ENCODE results near the gene ATP6V1E1. TPM values are rescaled to one million over a fixed set of nuclear protein-coding genes. Genes with fewer than 3 reads are reported as not detected.

The ATP6V1E1 gene
- total and polyA plus RNA-seq, 10 of the 15 experiments (the other 5 are each of a cell fraction or from before 2014, with no cell fraction given) = 66.7 to 128 (median 87.9) TPM

GRCh38 chr22:17665854-17666253, 37.3 kb upstream of the ATP6V1E1 start:
- no peak overlapping the region for H3K9ac ChIP-seq (ENCODE audit: control insufficient read depth, insufficient read depth, low read length)
- peaks cover 12% of the 10 kb centered on the region; the same call in 2 of the 3 replicates for H3K9me3 ChIP-seq (replicated peaks; ENCODE audit: control insufficient read depth, insufficient read depth, low read length)
- H3K27ac ChIP-seq (ENCODE audit: control insufficient read depth, insufficient read depth) = no peak overlapping the region
- in situ Hi-C loops (cut with MboI) = no loop called here
- no peak overlapping the region for H2AFZ ChIP-seq (ENCODE audit: control insufficient read depth, low read depth, low read length)
- FAIRE-seq (no peak), DNase-seq (ENCODE audit: low read depth, low spot score) (no peak), ATAC-seq (no peak)
- POLR2A ChIA-PET = no interaction called here
- no peaks in the 10 kb centered on the region for H3K4me1 ChIP-seq (ENCODE audit: control insufficient read depth, insufficient read depth, low read length)
- RAD21 ChIA-PET (ENCODE audit: unreplicated experiment) = no interaction called here
- 99% methylated on average over 3 of the region's 3 CpGs for WGBS (ENCODE audit: insufficient coverage, insufficient replicate concordance, low lambda C conversion rate, missing lambda C conversion rate)
- BruUV-seq (replicated peaks) = no TSS peak
- no peak overlapping the region for H3K4me3 ChIP-seq
- no peak overlapping the region for H3K4me2 ChIP-seq (ENCODE audit: control insufficient read depth, insufficient read depth)
- SMC1A ChIA-PET (ENCODE audit: uncharacterized antibody, unreplicated experiment) = no interaction called here
- H4K20me1 ChIP-seq (ENCODE audit: control insufficient read depth, insufficient read depth) = no peaks in the 10 kb centered on the region
- intact Hi-C loops (cut with micrococcal nuclease; ENCODE audit: unreplicated experiment) = no loop called here
- CTCF ChIA-PET = no interaction called here
- no peaks in the 10 kb centered on the region for H3K79me2 ChIP-seq (ENCODE audit: control insufficient read depth, insufficient read depth, low read length)
- H3K27me3 ChIP-seq (replicated peaks in 1 of 2; ENCODE audit: control insufficient read depth in 2 of 2, insufficient read depth in 2 of 2, low read length in 1 of 2) = no peaks in the 10 kb centered on the region
- TF ChIP-seq SREBF2 (IDR thresholded peaks at IDR 0.05; ENCODE audit: low read length) = no peak
- TF ChIP-seq NKRF (conservative IDR thresholded peaks at IDR 0.05) = no peak
- TF ChIP-seq IRF5 (IDR thresholded peaks at IDR 0.05; ENCODE audit: borderline replicate concordance) = no peak
- no peak for TF ChIP-seq E2F8 (IDR thresholded peaks at IDR 0.05; ENCODE audit: low read depth, partially characterized antibody)
- no peak for TF ChIP-seq ZNF384 (IDR thresholded peaks at IDR 0.05; ENCODE audit: borderline replicate concordance, low read depth, low read length)
- no peak for TF ChIP-seq KAT2A (conservative IDR thresholded peaks at IDR 0.05; ENCODE audit: control insufficient read depth, low read depth, low read length)
- no peak for TF ChIP-seq CHD1 (IDR thresholded peaks at IDR 0.05; ENCODE audit: low read depth, low read length)
- TF ChIP-seq CEBPZ (IDR thresholded peaks at IDR 0.05; ENCODE audit: low read depth, low read length) = no peak
- TF ChIP-seq SIN3A (IDR thresholded peaks at IDR 0.05; ENCODE audit: low read depth, low read length) = no peak
- TF ChIP-seq WRNIP1 (IDR thresholded peaks at IDR 0.05; ENCODE audit: borderline replicate concordance, low read depth, low read length) = no peak
- TF ChIP-seq ZSCAN29 (IDR thresholded peaks at IDR 0.05) = no peak
- H3K36me3 ChIP-seq (ENCODE audit: control insufficient read depth in 2 of 2, insufficient read depth in 2 of 2, low read length in 1 of 2) = peaks cover 2 to 12% of the 10 kb centered on the region in 2 experiments; a peak in 2 of 4 replicates

All from GM12878 (cell line).